ENCODE data around the gene PTCD2. TPM values are rescaled to one million over a fixed set of nuclear protein-coding genes. Genes with fewer than 3 reads are reported as not detected.

The PTCD2 gene
- total RNA-seq, 2 donors from 2014 or later: 8.9 to 10.2 TPM

DNA sequence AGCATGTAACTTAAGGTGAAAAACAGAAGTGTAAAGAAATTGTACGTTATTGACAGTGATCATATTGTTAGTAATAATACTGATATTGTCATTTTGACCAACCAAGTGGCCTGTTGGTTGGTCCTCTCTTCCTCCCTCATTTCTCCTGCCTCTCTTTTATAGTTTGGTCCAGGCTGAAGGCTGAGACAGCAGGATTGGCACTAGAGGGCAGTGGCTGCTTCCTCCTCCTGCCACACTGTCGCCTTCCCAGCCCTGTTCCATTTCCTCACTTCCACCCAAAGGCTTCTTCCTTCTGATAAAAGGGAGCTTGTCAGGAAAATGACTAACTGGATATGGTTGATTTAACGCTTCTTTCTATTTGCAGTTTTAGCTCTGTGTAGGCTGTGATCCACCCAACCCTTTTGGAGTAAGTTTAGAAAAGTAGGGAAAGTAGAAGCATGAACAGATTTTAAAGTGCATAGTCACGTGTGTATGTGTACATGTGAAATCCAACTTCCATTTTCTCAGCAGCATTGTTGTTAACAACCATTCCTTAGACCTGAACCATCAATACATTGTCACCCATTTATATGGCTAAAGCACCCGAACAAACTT, 35.6 kb downstream of the PTCD2 start:
- WGBS: 79% methylated on average over 5 of the region's 5 CpGs

DNA sequence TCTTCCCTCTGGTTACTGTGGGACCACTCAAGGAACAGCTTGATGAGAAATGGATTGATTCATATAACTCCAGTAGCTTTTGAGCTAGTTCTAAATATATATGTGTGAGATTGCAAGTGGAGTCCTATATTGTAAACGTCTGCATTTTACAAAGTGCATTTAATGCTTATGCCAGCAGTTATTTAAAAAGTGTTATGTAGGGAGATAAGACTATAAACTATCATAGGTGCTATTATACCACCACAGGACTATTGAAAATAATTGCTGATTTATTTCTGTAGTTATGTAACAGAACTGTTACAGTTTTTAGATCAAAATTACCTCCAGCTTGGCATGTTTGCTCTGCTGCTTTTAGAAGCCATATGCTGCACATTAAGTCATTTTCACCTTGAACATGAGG, 36.2 kb downstream of the PTCD2 start:
- Histone ChIP-seq H3K27me3 (replicated peaks; ENCODE audit: insufficient read depth) (no peaks in the 10 kb centered on the region), H3K4me3 (no peak overlapping the region), H3K36me3 (no peaks in the 10 kb centered on the region), H3K4me1 (replicated peaks) (no peaks in the 10 kb centered on the region), H3K27ac (no peak overlapping the region), H3K9me3 (no peaks in the 10 kb centered on the region)
- DNase-seq (ENCODE audit: low spot score): no peak
- no peak for TF ChIP-seq POLR2AphosphoS5 (IDR thresholded peaks at IDR 0.05)
- TF ChIP-seq POLR2A (IDR thresholded peaks at IDR 0.05): no peak
- TF ChIP-seq, protein P1, sequence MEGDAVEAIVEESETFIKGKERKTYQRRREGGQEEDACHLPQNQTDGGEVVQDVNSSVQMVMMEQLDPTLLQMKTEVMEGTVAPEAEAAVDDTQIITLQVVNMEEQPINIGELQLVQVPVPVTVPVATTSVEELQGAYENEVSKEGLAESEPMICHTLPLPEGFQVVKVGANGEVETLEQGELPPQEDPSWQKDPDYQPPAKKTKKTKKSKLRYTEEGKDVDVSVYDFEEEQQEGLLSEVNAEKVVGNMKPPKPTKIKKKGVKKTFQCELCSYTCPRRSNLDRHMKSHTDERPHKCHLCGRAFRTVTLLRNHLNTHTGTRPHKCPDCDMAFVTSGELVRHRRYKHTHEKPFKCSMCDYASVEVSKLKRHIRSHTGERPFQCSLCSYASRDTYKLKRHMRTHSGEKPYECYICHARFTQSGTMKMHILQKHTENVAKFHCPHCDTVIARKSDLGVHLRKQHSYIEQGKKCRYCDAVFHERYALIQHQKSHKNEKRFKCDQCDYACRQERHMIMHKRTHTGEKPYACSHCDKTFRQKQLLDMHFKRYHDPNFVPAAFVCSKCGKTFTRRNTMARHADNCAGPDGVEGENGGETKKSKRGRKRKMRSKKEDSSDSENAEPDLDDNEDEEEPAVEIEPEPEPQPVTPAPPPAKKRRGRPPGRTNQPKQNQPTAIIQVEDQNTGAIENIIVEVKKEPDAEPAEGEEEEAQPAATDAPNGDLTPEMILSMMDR (IDR thresholded peaks at IDR 0.05): no peak
- 78% methylated on average over 1 of the region's 1 CpG for WGBS
- intact Hi-C loops (cut with DNase I): no loop called here

More for the DNA sequence above, 35.6 kb downstream of the PTCD2 start:
- DNase-seq (ENCODE audit: low spot score): no peak
- no peaks in the 10 kb centered on the region for H3K9me3 ChIP-seq
- H3K4me1 ChIP-seq (replicated peaks): no peaks in the 10 kb centered on the region
- TF ChIP-seq, protein P1 (IDR thresholded peaks at IDR 0.05): peak in 2 of 4 experiments; percentile 25 to 37
- TF ChIP-seq POLR2A (IDR thresholded peaks at IDR 0.05) (no peak), POLR2AphosphoS5 (IDR thresholded peaks at IDR 0.05) (no peak)
- H3K27ac ChIP-seq: no peak overlapping the region
- no peaks in the 10 kb centered on the region for H3K36me3 ChIP-seq
- intact Hi-C loops (cut with DNase I): no loop called here
- no peak overlapping the region for H3K4me3 ChIP-seq
- H3K27me3 ChIP-seq (replicated peaks; ENCODE audit: insufficient read depth): no peaks in the 10 kb centered on the region

DNA sequence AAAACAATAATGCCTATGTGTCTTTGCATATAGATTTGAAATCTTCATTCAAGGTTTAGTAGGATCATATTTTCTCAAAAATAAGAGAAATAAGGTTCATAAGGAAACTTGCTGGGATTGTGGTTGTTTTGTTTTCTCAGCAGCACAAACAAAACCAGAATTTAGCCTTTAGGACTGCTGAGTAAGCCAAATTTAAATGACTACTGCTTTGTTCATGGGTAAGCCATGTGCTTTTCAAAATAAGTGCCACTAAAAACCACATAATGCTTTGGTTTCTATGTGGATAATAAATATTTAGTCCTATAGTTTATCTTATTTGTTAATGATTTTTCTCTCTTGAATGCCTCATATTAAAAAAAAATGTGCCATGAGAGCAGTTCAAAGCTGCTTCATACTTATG, 38.8 kb downstream of the PTCD2 start:
- intact Hi-C loops (cut with DNase I): no loop called here
- DNase-seq (ENCODE audit: low spot score): no peak
- no peak overlapping the region for H3K4me3 ChIP-seq
- H3K27ac ChIP-seq: no peak overlapping the region
- H3K27me3 ChIP-seq (replicated peaks; ENCODE audit: insufficient read depth): no peaks in the 10 kb centered on the region
- no peaks in the 10 kb centered on the region for H3K4me1 ChIP-seq (replicated peaks)
- H3K9me3 ChIP-seq: no peaks in the 10 kb centered on the region
- TF ChIP-seq POLR2AphosphoS5 (IDR thresholded peaks at IDR 0.05) (no peak), POLR2A (IDR thresholded peaks at IDR 0.05) (no peak)
- TF ChIP-seq, protein P1 (IDR thresholded peaks at IDR 0.05): no peak
- no peaks in the 10 kb centered on the region for H3K36me3 ChIP-seq

DNA sequence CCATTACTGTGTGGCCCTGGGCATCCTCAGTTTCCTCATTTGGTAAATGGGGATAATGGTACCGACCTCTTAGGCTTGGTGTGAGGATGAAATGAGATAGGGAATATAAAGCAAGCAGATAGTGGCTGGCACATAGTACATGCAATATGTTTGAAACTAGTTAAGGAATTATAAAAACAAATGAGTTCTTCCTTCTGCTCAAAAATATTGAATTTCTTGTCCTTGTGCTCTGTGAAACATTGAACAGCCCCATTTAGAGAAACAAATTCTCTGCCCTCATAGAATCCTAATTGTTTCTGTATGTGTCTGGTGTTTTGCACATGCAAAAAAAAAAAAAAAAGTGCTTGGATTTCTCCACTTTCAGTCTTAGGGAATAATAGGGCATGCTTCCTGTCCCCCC, 39.7 kb downstream of the PTCD2 start:
- Histone ChIP-seq H3K27me3 (replicated peaks; ENCODE audit: insufficient read depth) (no peaks in the 10 kb centered on the region), H3K4me3 (no peak overlapping the region), H3K4me1 (replicated peaks) (no peaks in the 10 kb centered on the region), H3K36me3 (no peaks in the 10 kb centered on the region), H3K9me3 (no peaks in the 10 kb centered on the region), H3K27ac (no peak overlapping the region)
- no peak for TF ChIP-seq POLR2A (IDR thresholded peaks at IDR 0.05)
- TF ChIP-seq, protein P1 (IDR thresholded peaks at IDR 0.05): no peak
- TF ChIP-seq POLR2AphosphoS5 (IDR thresholded peaks at IDR 0.05): no peak
- intact Hi-C loops (cut with DNase I): loop anchor here (10.0 kb wide), 1 partner anchor 245 kb away; no protein-coding TSS in a partner anchor
- DNase-seq (ENCODE audit: low spot score): no peak
- WGBS: 97% methylated on average over 1 of the region's 1 CpG

DNA sequence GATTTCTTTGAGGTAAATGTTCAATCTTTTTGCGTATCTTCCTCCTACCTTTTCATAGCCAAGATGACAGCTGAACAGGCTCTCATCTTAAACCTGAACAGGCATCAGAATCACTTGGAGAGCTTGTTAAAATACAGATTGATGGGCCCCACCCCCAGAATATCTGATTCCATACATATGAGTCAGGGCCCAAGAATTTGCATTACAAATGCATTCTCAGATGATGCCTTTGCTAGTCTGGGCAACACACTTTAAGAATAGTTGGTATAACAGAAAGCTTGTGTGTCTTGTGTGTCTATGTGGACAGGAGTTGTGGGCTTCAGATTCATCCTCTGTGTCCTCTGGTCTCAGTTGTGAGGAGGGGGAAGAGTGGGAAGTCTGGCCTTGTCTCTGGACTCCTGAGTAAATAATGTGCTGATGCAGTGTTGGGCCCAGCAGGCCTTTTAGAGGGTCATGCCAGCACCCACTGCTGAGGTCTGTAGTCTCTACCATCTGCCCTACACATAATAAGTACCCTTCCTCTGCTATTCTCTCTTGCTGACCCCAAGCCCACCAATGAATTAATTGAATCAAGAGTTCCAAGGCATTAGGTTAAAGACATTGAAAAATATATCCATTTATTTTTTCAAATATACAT, 43.1 kb downstream of the PTCD2 start:
- intact Hi-C loops (cut with DNase I): loop anchor here (10.0 kb wide), 1 partner anchor 242 kb away; no protein-coding TSS in a partner anchor

More for the DNA sequence above, 43.1 kb downstream of the PTCD2 start:
- Histone ChIP-seq H3K9me3 (no peaks in the 10 kb centered on the region), H3K4me3 (no peak overlapping the region), H3K36me3 (no peaks in the 10 kb centered on the region), H3K27me3 (replicated peaks; ENCODE audit: insufficient read depth) (no peaks in the 10 kb centered on the region), H3K4me1 (replicated peaks) (peaks cover 3% of the 10 kb centered on the region), H3K27ac (no peak overlapping the region)
- WGBS: 92% methylated on average over 1 of the region's 1 CpG
- no peak for DNase-seq (ENCODE audit: low spot score)
- TF ChIP-seq POLR2AphosphoS5 (IDR thresholded peaks at IDR 0.05): no peak
- TF ChIP-seq, protein P1 (IDR thresholded peaks at IDR 0.05): no peak
- TF ChIP-seq POLR2A (IDR thresholded peaks at IDR 0.05): no peak
